A549 treated with CORT108297 at 1 μM for 4 hours (cell line): Measurements from ENCODE around the gene IRAK2. TPM values are rescaled to one million over a fixed set of nuclear protein-coding genes. Genes with fewer than 3 reads are reported as not detected.

Source experiments
- total RNA-seq: library from RNA; stranded (reverse); fragments of 200-300 nt; extraction: Qiagen RNA extraction; gene quantifications from 5 replicates; pipeline ENCODE4 v1.2.3, GENCODE V29; 2022

IRAK2 gene, protein sequence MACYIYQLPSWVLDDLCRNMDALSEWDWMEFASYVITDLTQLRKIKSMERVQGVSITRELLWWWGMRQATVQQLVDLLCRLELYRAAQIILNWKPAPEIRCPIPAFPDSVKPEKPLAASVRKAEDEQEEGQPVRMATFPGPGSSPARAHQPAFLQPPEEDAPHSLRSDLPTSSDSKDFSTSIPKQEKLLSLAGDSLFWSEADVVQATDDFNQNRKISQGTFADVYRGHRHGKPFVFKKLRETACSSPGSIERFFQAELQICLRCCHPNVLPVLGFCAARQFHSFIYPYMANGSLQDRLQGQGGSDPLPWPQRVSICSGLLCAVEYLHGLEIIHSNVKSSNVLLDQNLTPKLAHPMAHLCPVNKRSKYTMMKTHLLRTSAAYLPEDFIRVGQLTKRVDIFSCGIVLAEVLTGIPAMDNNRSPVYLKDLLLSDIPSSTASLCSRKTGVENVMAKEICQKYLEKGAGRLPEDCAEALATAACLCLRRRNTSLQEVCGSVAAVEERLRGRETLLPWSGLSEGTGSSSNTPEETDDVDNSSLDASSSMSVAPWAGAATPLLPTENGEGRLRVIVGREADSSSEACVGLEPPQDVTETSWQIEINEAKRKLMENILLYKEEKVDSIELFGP
- total RNA-seq = 18.5 to 26.4 TPM (median 22.9 TPM) in 5 replicates

GRCh38 chr3:10164546-10165393 is at the start of gene IRAK2:
TSS of gene IRAK2 (plus strand) at chr3:10164919. CDS start at chr3:10164955, 36 bp downstream.

GRCh38 chr3:10115326-10116137 is 49.2 kb upstream of the IRAK2 start, which contains the start of gene BRK1:
TSS of gene BRK1 (plus strand) at chr3:10115675. CDS start at chr3:10115702, 27 bp downstream.

DNA sequence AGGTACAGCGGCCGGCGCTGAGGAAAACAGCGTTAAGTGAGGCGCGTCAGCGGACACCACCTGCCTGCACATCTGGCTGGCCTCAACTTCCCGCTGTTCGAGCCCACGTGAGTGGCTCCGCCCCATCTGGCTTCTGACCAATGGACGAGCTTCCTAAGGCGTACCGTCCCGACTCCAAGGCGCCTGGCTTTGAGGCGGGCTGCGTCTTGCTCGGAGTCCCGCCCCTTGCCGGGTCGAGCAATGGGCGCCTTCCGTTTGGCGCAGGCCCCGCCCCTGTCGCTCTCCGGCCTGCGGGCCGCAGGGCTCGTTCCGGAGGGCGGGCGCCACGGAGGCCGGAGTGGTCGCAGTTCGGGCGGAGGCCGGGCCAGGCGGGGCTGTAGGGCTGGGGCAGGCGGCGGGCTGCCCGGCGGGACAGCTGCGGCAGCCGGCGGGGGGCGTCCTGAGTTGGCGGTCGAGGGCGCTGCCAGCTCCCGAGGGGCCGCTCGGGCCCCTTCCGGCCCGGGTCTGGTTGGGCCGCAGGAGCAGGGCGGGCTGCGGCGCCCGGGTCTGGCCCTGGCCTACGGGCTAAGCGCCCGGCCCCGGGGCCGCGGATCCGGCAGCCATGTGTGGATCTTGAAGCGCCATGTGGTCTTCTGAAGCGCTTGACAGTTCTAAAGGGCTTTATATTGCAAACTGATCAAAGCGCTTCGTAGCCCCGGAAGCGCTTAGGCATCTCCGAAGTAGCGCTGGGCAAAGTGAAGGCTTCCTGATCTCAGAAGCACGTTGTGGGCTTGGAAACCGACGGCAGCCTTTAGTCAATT is 83.7 kb downstream of the IRAK2 start, which contains the start of gene TATDN2:
TSS of gene TATDN2 (plus strand) at position 276 of the 800 bp plus-strand sequence. CDS start 742 bp downstream, outside the sequence.

GRCh38 chr3:10292505-10293419 is 128.0 kb downstream of the IRAK2 start, which contains the start of gene GHRL:
TSS of gene GHRL (minus strand) at chr3:10292947. CDS start at chr3:10290180, 2,767 bp downstream.

Other genes starting within 250 kb of the IRAK2 start
- gene IL17RC, start 247.8 kb upstream of the IRAK2 start, total RNA-seq = 15.9 to 18.8 TPM (median 17.4 TPM) in 5 replicates
- gene CRELD1, start 231.1 kb upstream of the IRAK2 start, total RNA-seq = 8.8 to 12.9 TPM (median 12.2 TPM) in 5 replicates
- 0.87 to 2.0 TPM (median 1.7 TPM) in 5 replicates for gene PRRT3, start 212.5 kb upstream of the IRAK2 start, total RNA-seq
- gene EMC3, start 178.1 kb upstream of the IRAK2 start, total RNA-seq = 118 to 137 TPM (median 119 TPM) in 5 replicates
- gene FANCD2, start 138.5 kb upstream of the IRAK2 start, total RNA-seq = 16.4 to 23.3 TPM (median 18.6 TPM) in 5 replicates
- not detected in 5 replicates for gene FANCD2OS, start 56.7 kb upstream of the IRAK2 start, total RNA-seq
- 173 to 183 TPM (median 177 TPM) in 5 replicates for gene BRK1, start 49.2 kb upstream of the IRAK2 start, total RNA-seq
- gene VHL, start 23.1 kb upstream of the IRAK2 start, total RNA-seq = 27.4 to 35.5 TPM (median 30.0 TPM) in 5 replicates
- gene TATDN2, start 83.5 kb downstream of the IRAK2 start, total RNA-seq = 31.5 to 38.2 TPM (median 34.4 TPM) in 5 replicates
- gene GHRL, start 128.0 kb downstream of the IRAK2 start, total RNA-seq = 0.14 TPM in 1 of 5 replicates, not detected in the others
- 191 to 206 TPM (median 204 TPM) in 5 replicates for gene SEC13, start 156.2 kb downstream of the IRAK2 start, total RNA-seq